SK-N-SH (cell line): ENCODE data around the gene S1PR2. TPM values are rescaled to one million over a fixed set of nuclear protein-coding genes. Genes with fewer than 3 reads are reported as not detected.

Experiments used
- CTCF ChIA-PET: fragments of 300-600, 350-600 bp; formaldehyde crosslinking; extraction: SDS; loops from one replicate; lab custom pipeline; 2021; lab: Yijun Ruan, JAX
- POLR2A ChIA-PET: fragments of 350-600 bp; sonication (Branson Sonifier 250); formaldehyde crosslinking; extraction: SDS; loops from one replicate; lab custom pipeline; 2020; ENCODE audit warnings: antibody characterized with exemption, inconsistent platforms; lab: Yijun Ruan, JAX
- DNase-seq: peaks from one replicate; pipeline ENCODE4 v3.0.0; 2012
- H2AFZ ChIP-seq: fragments of 200-600 bp; sonication (generic); 2 replicates; pipeline ENCODE4 v1.8.1; 2016; ENCODE audit warnings: antibody characterized with exemption, mild to moderate bottlenecking, low read depth
- H3F3A ChIP-seq: fragments of 200-600 bp; sonication (generic); replicated peaks from 2 replicates; pipeline ENCODE3; 2016; ENCODE audit warnings: antibody characterized with exemption, mild to moderate bottlenecking; ENCODE audit not compliant: insufficient read depth
- H3K27ac ChIP-seq, 2 experiments: fragments of 200-500 bp in 1 of 2; fragments of 200-600 bp in 1 of 2; sonication (Bioruptor generic) in 1 of 2; sonication (generic), shearing (Covaris generic) in 1 of 2; 2 replicates each; pipeline versions ENCODE4 v1.5.1 to v1.6.1; 2014 to 2016; ENCODE audit warnings: low read depth in 2 of 2, inconsistent platforms in 1 of 2, low read length in 1 of 2, mild to moderate bottlenecking in 1 of 2, mixed read lengths in 1 of 2
- H3K27me3 ChIP-seq: fragments of 200-600 bp; sonication (generic), shearing (Covaris generic); 2 replicates; pipeline ENCODE4 v1.6.1; 2016; ENCODE audit warnings: mixed run types; ENCODE audit not compliant: insufficient read depth
- H3K36me3 ChIP-seq, 2 experiments: fragments of 200-500 bp in 1 of 2; fragments of 200-600 bp in 1 of 2; sonication (Bioruptor generic) in 1 of 2; sonication (generic) in 1 of 2; replicated peaks in 1 of 2; 2 replicates each; pipeline versions ENCODE3 to v1.5.1; 2014 to 2016; ENCODE audit warnings: low read length in 1 of 2, mild to moderate bottlenecking in 1 of 2; ENCODE audit not compliant: insufficient read depth in 2 of 2, control insufficient read depth in 1 of 2
- H3K4me1 ChIP-seq, 2 experiments: fragments of 200-500 bp in 1 of 2; fragments of 200-600 bp in 1 of 2; sonication (Bioruptor generic) in 1 of 2; sonication (generic), shearing (Covaris generic) in 1 of 2; 2 replicates each; pipeline versions ENCODE4 v1.5.1 to v1.6.1; 2014 to 2016; ENCODE audit warnings: low read depth in 1 of 2, low read length in 1 of 2, mixed run types in 1 of 2; ENCODE audit not compliant: insufficient read depth in 2 of 2, control insufficient read depth in 1 of 2
- H3K4me2 ChIP-seq: fragments of 200-600 bp; sonication (generic), shearing (Covaris generic); 2 replicates; pipeline ENCODE4 v1.6.1; 2017; ENCODE audit warnings: mixed run types
- H3K4me3 ChIP-seq, 2 experiments: fragments of 200-500 bp in 1 of 2; fragments of 200-600 bp in 1 of 2; sonication (Bioruptor generic) in 1 of 2; sonication (generic), shearing (Covaris generic) in 1 of 2; 2 replicates each; pipeline versions ENCODE4 v1.5.1 to v1.8.1; 2014 to 2016; ENCODE audit warnings: low read depth in 2 of 2, inconsistent platforms in 1 of 2, low read length in 1 of 2, mild to moderate bottlenecking in 1 of 2, mixed read lengths in 1 of 2, moderate library complexity in 1 of 2
- H3K79me2 ChIP-seq: fragments of 200-600 bp; sonication (generic); 2 replicates; pipeline ENCODE4 v1.8.1; 2017; ENCODE audit warnings: mild to moderate bottlenecking; ENCODE audit not compliant: insufficient read depth
- H3K9ac ChIP-seq: fragments of 200-600 bp; sonication (generic); 2 replicates; pipeline ENCODE4 v1.6.1; 2017; ENCODE audit warnings: mixed run types
- H3K9me2 ChIP-seq: fragments of 200-600 bp; sonication (generic); 2 replicates; pipeline ENCODE4 v1.6.1; 2017; ENCODE audit warnings: mixed run types
- H3K9me3 ChIP-seq: fragments of 200-600 bp; sonication (generic); 2 replicates; pipeline ENCODE4 v1.6.1; 2017; ENCODE audit warnings: mixed run types, mild to moderate bottlenecking, moderate library complexity
- H4K20me1 ChIP-seq: fragments of 200-600 bp; sonication (generic); 2 replicates; pipeline ENCODE4 v1.6.1; 2017; ENCODE audit warnings: mild to moderate bottlenecking, mixed run types; ENCODE audit not compliant: insufficient read depth
- ELF1 ChIP-seq: IDR thresholded peaks from 2 replicates; pipeline ENCODE4 v1.4.0; 2012
- EP300 ChIP-seq, 2 experiments: IDR thresholded peaks; 2 replicates each; pipeline versions ENCODE4 v1.4.0 to v1.6.1; 2012; ENCODE audit warnings: borderline replicate concordance in 1 of 2, low read depth in 1 of 2, low read length in 1 of 2
- EZH2phosphoT487 ChIP-seq: fragments of 200-600 bp; sonication (generic); IDR thresholded peaks from 2 replicates; pipeline ENCODE4 v1.6.1; 2017; ENCODE audit warnings: low read depth, mixed run types, mild to moderate bottlenecking, antibody characterized with exemption, moderate library complexity, borderline replicate concordance
- FOSL2 ChIP-seq: IDR thresholded peaks from 2 replicates; pipeline ENCODE4 v1.4.0; 2012; ENCODE audit warnings: low read depth, mild to moderate bottlenecking, moderate library complexity, borderline replicate concordance
- FOXM1 ChIP-seq: IDR thresholded peaks from 2 replicates; pipeline ENCODE4 v1.4.0; 2012; ENCODE audit warnings: low read depth, mild to moderate bottlenecking
- GATA2 ChIP-seq: sonication (generic); formaldehyde crosslinking; IDR thresholded peaks from 2 replicates; pipeline ENCODE4 v1.5.0; 2020; ENCODE audit warnings: mild to moderate bottlenecking, missing genetic modification reagents
- MEF2A ChIP-seq: IDR thresholded peaks from 2 replicates; pipeline ENCODE4 v1.4.0; 2012; ENCODE audit warnings: low read depth, borderline replicate concordance
- MXI1 ChIP-seq: IDR thresholded peaks from 2 replicates; pipeline ENCODE4 v1.6.1; 2012; ENCODE audit warnings: mild to moderate bottlenecking, low read depth, low read length, improper control_type of control experiment
- NFIC ChIP-seq: IDR thresholded peaks from 2 replicates; pipeline ENCODE4 v1.4.0; 2012; ENCODE audit warnings: borderline replicate concordance
- NRF1 ChIP-seq: IDR thresholded peaks from 2 replicates; pipeline ENCODE4 v1.6.1; 2012; ENCODE audit warnings: low read depth, mild to moderate bottlenecking, low read length
- POLR2AphosphoS5 ChIP-seq: IDR thresholded peaks from 2 replicates; pipeline ENCODE4 v1.6.1; 2012; ENCODE audit warnings: low read depth, low read length
- RAD21 ChIP-seq: IDR thresholded peaks from 2 replicates; pipeline ENCODE4 v1.6.1; 2012; ENCODE audit warnings: mild to moderate bottlenecking, low read length
- RCOR1 ChIP-seq: fragments of 150-350 bp; IDR thresholded peaks from 2 replicates; pipeline ENCODE4 v1.6.1; 2017; ENCODE audit warnings: antibody characterized with exemption, low read length
- RFX5 ChIP-seq: IDR thresholded peaks from 2 replicates; pipeline ENCODE4 v1.6.1; 2012; ENCODE audit warnings: mild to moderate bottlenecking, improper control_type of control experiment, low read length
- SMC3 ChIP-seq: IDR thresholded peaks from 2 replicates; pipeline ENCODE4 v1.6.1; 2012; ENCODE audit warnings: low read depth, low read length, improper control_type of control experiment
- TCF12 ChIP-seq: IDR thresholded peaks from 2 replicates; pipeline ENCODE4 v1.4.0; 2012
- WGBS: methylation state at CpG from one replicate; pipeline ENCODE4 v1.1.6; 2017; ENCODE audit warnings: low lambda C conversion rate; 5-methylcytosine and 5-hydroxymethylcytosine counted together
- polyA plus RNA-seq, 3 experiments: library from polyadenylated mRNA; depleted of rRNA; stranded (reverse); fragments of >200 nt; gene quantifications; 2 replicates each; pipeline ENCODE4 v1.2.3, GENCODE V29; 2012
- TF ChIP-seq, protein P1 (sequence below): IDR thresholded peaks from 2 replicates; pipeline ENCODE4 v1.4.0; 2012; ENCODE audit warnings: low read depth, borderline replicate concordance
- TF ChIP-seq, protein P2 (sequence below): fragments of 200-600 bp; sonication (generic); IDR thresholded peaks from 2 replicates; pipeline ENCODE4 v1.6.1; 2017; ENCODE audit warnings: antibody characterized with exemption, mild to moderate bottlenecking, moderate library complexity
- TF ChIP-seq, protein P3 (sequence below): IDR thresholded peaks from 2 replicates; pipeline ENCODE4; 2012
- TF ChIP-seq, protein P4 (sequence below): fragments of 150-350 bp; IDR thresholded peaks from 2 replicates; pipeline ENCODE4 v1.6.1; 2016; ENCODE audit warnings: mild to moderate bottlenecking, low read depth, low read length

Gene S1PR2
- polyA plus RNA-seq, 1 of the 3 experiments (the other 2 are of a cell fraction), result 3.6 TPM

DNA sequence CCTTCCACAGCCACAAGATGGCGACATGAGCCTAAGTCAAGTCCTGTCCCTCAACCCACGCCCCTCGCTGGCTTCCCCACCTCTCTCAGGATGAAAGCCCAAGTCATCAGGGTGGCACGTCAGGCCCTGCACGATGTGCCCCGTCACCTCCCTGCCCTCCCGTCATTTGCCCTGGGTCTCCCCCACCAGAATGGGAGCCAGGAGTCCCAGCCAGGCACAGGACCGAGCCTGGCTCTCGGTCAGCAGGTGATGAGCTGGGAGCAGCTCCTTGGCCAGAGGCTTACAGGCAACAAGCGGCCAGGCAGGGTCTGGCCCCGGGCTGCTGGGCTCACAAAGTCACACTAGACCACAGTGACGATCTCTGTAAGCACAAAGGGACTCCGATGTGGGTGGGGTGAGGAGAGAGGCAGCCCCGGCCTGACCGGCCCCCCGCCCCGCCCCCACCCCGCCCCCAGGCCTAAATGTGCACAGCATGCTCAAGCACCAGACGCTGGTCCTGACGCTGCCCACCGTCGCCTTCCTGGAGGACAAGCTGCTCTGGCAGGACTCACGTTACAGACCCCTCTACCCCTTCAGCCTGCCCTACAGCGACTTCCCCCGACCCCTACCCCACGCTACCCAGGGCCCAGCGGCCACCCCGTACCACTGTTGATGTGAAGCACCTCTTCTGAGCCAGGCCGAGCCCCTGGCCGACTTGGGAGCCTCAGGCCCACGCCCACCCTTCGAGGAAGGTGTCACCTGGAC lies 28.2 kb upstream of the S1PR2 start:
- Histone ChIP-seq H3K9me2 (no peaks in the 10 kb centered on the region), H2AFZ (no peak overlapping the region), H3K79me2 (no peaks in the 10 kb centered on the region), H3K4me3 (no peak overlapping the region; a peak in 1 of 4 replicates), H3K9me3 (no peaks in the 10 kb centered on the region), H3F3A (peaks cover 10% of the 10 kb centered on the region), H3K4me1 (no peaks in the 10 kb centered on the region; a peak in 1 of 4 replicates), H3K36me3 (peaks cover 6 to 23% of the 10 kb centered on the region in 2 experiments), H3K4me2 (no peak overlapping the region), H4K20me1 (no peaks in the 10 kb centered on the region), H3K27ac (no peak overlapping the region), H3K27me3 (no peaks in the 10 kb centered on the region), H3K9ac (no peak overlapping the region)
- TF ChIP-seq POLR2AphosphoS5, result 0 out of 2 replicates have a peak, but pooled peaks have one; percentile 9
- TF ChIP-seq, protein P1, sequence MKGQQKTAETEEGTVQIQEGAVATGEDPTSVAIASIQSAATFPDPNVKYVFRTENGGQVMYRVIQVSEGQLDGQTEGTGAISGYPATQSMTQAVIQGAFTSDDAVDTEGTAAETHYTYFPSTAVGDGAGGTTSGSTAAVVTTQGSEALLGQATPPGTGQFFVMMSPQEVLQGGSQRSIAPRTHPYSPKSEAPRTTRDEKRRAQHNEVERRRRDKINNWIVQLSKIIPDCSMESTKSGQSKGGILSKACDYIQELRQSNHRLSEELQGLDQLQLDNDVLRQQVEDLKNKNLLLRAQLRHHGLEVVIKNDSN, result no peak
- TF ChIP-seq RAD21, result peak; percentile 73
- peak; percentile 52 for TF ChIP-seq SMC3
- TF ChIP-seq, protein P2, sequence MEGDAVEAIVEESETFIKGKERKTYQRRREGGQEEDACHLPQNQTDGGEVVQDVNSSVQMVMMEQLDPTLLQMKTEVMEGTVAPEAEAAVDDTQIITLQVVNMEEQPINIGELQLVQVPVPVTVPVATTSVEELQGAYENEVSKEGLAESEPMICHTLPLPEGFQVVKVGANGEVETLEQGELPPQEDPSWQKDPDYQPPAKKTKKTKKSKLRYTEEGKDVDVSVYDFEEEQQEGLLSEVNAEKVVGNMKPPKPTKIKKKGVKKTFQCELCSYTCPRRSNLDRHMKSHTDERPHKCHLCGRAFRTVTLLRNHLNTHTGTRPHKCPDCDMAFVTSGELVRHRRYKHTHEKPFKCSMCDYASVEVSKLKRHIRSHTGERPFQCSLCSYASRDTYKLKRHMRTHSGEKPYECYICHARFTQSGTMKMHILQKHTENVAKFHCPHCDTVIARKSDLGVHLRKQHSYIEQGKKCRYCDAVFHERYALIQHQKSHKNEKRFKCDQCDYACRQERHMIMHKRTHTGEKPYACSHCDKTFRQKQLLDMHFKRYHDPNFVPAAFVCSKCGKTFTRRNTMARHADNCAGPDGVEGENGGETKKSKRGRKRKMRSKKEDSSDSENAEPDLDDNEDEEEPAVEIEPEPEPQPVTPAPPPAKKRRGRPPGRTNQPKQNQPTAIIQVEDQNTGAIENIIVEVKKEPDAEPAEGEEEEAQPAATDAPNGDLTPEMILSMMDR, result peak; percentile 73
- WGBS, result 68% methylated on average over 15 of the region's 32 CpGs
- DNase-seq, result peak; percentile 88
- ChIA-PET POLR2A (interaction anchor here (0.6 to 1.5 kb wide), 6 partner anchors 10 to 132 kb away, joined by 3 to 4 read pairs (median 3); partner anchors contain the start of genes DNMT1 and TYK2), CTCF (interaction anchor here (0.6 to 17.2 kb wide), 57 partner anchors 9 to 334 kb away, joined by 3 to 596 read pairs (median 4); partner anchors contain the start of genes CDC37, DNMT1, FDX2 and ICAM1)

DNA sequence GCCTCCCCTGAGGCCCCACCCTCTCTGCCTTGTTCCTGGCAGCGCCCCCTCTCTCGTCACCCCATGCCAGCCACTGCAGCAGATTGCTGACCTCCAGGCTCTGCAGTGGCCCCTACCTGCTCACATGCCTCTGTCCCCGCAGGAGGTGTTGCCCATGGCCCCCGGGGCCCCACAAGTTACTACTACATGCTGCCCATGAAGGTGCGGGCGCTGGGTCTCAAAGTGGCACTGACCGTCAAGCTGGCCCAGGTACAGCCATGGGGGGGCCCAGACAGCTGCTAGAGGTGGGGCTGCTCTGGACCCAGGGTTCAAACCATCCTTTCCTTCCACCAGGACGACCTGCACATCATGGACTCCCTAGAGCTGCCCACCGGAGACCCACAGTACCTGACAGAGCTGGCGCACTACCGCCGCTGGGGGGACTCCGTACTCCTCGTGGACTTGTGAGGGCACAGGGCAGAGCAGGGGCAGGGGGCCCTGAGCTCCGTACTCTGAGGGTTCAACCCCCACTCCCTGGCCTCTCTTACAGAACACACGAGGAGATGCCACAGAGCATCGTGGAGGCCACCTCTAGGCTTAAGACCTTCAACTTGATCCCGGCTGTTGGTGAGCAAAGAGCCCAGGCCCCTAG lies 27.1 kb upstream of the S1PR2 start:
- 96% methylated on average over 8 of the region's 18 CpGs for WGBS
- no peak for TF ChIP-seq NRF1
- no peak for TF ChIP-seq NFIC
- TF ChIP-seq, protein P3, sequence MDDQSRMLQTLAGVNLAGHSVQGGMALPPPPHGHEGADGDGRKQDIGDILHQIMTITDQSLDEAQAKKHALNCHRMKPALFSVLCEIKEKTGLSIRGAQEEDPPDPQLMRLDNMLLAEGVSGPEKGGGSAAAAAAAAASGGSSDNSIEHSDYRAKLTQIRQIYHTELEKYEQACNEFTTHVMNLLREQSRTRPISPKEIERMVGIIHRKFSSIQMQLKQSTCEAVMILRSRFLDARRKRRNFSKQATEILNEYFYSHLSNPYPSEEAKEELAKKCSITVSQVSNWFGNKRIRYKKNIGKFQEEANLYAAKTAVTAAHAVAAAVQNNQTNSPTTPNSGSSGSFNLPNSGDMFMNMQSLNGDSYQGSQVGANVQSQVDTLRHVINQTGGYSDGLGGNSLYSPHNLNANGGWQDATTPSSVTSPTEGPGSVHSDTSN, result no peak
- TF ChIP-seq FOSL2, result no peak
- TF ChIP-seq ELF1, result no peak
- no peak for TF ChIP-seq MXI1
- TF ChIP-seq RFX5, result no peak
- no peak for TF ChIP-seq GATA2 (CRISPR knock-in tag)
- TF ChIP-seq TCF12, result no peak
- TF ChIP-seq RAD21, result no peak
- no peak for TF ChIP-seq EZH2phosphoT487
- TF ChIP-seq POLR2AphosphoS5, result no peak
- TF ChIP-seq, protein P4, sequence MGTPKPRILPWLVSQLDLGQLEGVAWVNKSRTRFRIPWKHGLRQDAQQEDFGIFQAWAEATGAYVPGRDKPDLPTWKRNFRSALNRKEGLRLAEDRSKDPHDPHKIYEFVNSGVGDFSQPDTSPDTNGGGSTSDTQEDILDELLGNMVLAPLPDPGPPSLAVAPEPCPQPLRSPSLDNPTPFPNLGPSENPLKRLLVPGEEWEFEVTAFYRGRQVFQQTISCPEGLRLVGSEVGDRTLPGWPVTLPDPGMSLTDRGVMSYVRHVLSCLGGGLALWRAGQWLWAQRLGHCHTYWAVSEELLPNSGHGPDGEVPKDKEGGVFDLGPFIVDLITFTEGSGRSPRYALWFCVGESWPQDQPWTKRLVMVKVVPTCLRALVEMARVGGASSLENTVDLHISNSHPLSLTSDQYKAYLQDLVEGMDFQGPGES, result no peak
- TF ChIP-seq FOXM1, result no peak
- no peak for TF ChIP-seq SMC3
- no peak for TF ChIP-seq EP300 (IDR thresholded peaks at IDR 0.05; ENCODE audit: borderline replicate concordance in 1 of 2, low read depth in 1 of 2, low read length in 1 of 2)
- TF ChIP-seq, protein P1, result no peak
- no peak for TF ChIP-seq MEF2A
- no peak for TF ChIP-seq RCOR1
- Histone ChIP-seq H3K9ac (no peak overlapping the region), H3K27me3 (no peaks in the 10 kb centered on the region), H3K36me3 (peaks cover 6 to 23% of the 10 kb centered on the region in 2 experiments), H2AFZ (no peak overlapping the region), H3K9me2 (no peaks in the 10 kb centered on the region), H3K27ac (no peak overlapping the region), H3F3A (peaks cover 10% of the 10 kb centered on the region), H3K4me1 (no peaks in the 10 kb centered on the region; a peak in 1 of 4 replicates), H4K20me1 (no peaks in the 10 kb centered on the region), H3K4me3 (no peak overlapping the region), H3K9me3 (no peaks in the 10 kb centered on the region), H3K4me2 (no peak overlapping the region), H3K79me2 (peaks cover 10% of the 10 kb centered on the region)
- DNase-seq, result no peak
- CTCF ChIA-PET, result interaction anchor here (0.6 to 17.2 kb wide), 52 partner anchors 8 to 333 kb away, joined by 3 to 596 read pairs (median 4); partner anchors contain the start of genes CDC37, DNMT1, FDX2 and ICAM1
- POLR2A ChIA-PET, result interaction anchor here (0.9 to 1.5 kb wide), 4 partner anchors 11 to 133 kb away, joined by 3 to 4 read pairs (median 3); partner anchors contain the start of gene DNMT1
